ENCODE data around the gene LPIN3. TPM values are rescaled to one million over a fixed set of nuclear protein-coding genes. Genes with fewer than 3 reads are reported as not detected.

LPIN3 gene
- total and polyA plus RNA-seq, 2 of the 8 experiments (the other 6 are each of a cell fraction or from before 2014, with no cell fraction given), result 3.7 to 3.9 TPM

DNA sequence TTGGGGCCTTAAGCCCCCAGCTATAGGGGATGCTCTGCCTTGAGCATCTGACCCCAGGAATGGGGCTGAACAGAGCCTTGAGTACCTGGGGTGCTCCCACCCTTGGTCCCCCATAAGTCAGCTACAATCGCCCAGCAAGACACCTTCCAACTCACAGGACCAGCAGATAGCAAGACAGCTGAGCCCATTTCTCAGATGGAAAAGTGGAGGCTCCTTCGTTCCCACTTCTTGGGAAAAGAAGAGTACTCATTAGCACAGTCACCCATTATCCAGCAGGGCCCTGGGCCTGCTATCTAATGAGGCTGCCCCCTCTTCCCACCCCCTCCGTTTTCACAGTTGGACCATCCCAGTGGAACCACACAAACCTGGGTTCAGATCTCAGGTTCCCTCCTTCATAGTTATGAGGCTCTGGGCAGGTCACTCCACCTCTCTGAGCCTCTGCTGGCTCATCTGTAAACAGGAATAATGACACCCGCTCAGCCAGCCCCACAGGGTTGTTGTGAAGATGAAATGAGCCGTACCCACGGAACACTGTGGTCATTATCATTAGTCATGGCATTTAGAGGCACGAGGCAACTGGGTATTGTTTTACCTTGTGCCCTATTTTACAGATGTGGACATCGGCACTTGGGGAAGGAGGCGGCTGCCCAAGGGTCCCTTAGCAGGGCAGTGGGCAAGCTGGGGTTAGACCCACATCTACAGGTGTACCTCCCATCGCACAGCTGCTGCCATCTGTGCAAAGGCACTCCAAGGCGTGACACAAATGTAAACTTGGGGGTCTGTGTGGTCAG is 4.5 kb downstream of the LPIN3 start:
- peaks cover 0 to 1% of the 10 kb centered on the region in 2 experiments for H4K20me1 ChIP-seq (replicated peaks in 1 of 2; ENCODE audit: control insufficient read depth in 1 of 2, insufficient read depth in 2 of 2, low read length in 2 of 2)
- no peak overlapping the region for H3K56ac ChIP-seq (replicated peaks; ENCODE audit: insufficient read length, low read depth, low read length)
- H3K27me3 ChIP-seq (replicated peaks in 1 of 4; ENCODE audit: control insufficient read depth in 3 of 4, extremely low read depth in 1 of 4, insufficient read depth in 3 of 4, low read length in 3 of 4), result no peaks in the 10 kb centered on the region
- no peak overlapping the region for H4K5ac ChIP-seq (ENCODE audit: insufficient read length, low read depth, low read length)
- TF ChIP-seq SIX5 (IDR thresholded peaks at IDR 0.05; ENCODE audit: low read depth, low read length), result no peak
- peak; percentile 44; the same call in 1 of the 2 replicates for TF ChIP-seq KDM1A (IDR thresholded peaks at IDR 0.05; ENCODE audit: borderline replicate concordance, low read length)
- H3K9ac ChIP-seq (replicated peaks in 1 of 4; ENCODE audit: extremely low read depth in 1 of 4, low read depth in 3 of 4, low read length in 3 of 4), result no peak overlapping the region
- no peak overlapping the region for H2BK20ac ChIP-seq (ENCODE audit: low read length)
- H3K14ac ChIP-seq (ENCODE audit: insufficient read length), result no peak overlapping the region
- H2BK12ac ChIP-seq (ENCODE audit: low read depth, low read length), result no peak overlapping the region
- H4K8ac ChIP-seq (ENCODE audit: extremely low read depth, insufficient read depth, low read length), result peak overlapping the region; percentile 72; the same call in 1 of the 2 replicates
- H3K27ac ChIP-seq (ENCODE audit: low read depth, low read length), result no peak overlapping the region
- peaks cover 0 to 7% (median 3%) of the 10 kb centered on the region in 4 experiments; a peak in 4 of 7 replicates for H3K4me1 ChIP-seq (replicated peaks in 1 of 4; ENCODE audit: control insufficient read depth in 3 of 4, insufficient read depth in 4 of 4, low read length in 3 of 4)
- H3K79me2 ChIP-seq (ENCODE audit: control insufficient read depth in 1 of 2, insufficient read depth in 2 of 2, low read length in 2 of 2), result no peaks in the 10 kb centered on the region
- no peak overlapping the region for H2AFZ ChIP-seq (ENCODE audit: low read length)
- no peak for DNase-seq (ENCODE audit: low read depth in 1 of 2, low spot score in 2 of 2)
- ChIA-PET POLR2A (ENCODE audit: partially characterized antibody) (no interaction called here), CTCF (ENCODE audit: partially characterized antibody) (interaction anchor here (0.9 to 5.1 kb wide), 7 partner anchors 8 to 250 kb away, joined by 3 to 29 read pairs (median 7); no protein-coding TSS in a partner anchor)
- FAIRE-seq, result no peak
- H2BK120ac ChIP-seq (replicated peaks; ENCODE audit: low read depth, low read length), result no peak overlapping the region
- H2BK5ac ChIP-seq (ENCODE audit: low read depth, low read length), result no peak overlapping the region
- no peaks in the 10 kb centered on the region for H3K36me3 ChIP-seq (ENCODE audit: control insufficient read depth in 2 of 4, insufficient read depth in 4 of 4, low read length in 3 of 4)
- H3K4ac ChIP-seq (replicated peaks; ENCODE audit: insufficient read length, low read depth, low read length), result no peak overlapping the region
- H3K9me3 ChIP-seq (ENCODE audit: insufficient read depth in 2 of 2, low read depth in 1 of 2, low read length in 1 of 2), result no peaks in the 10 kb centered on the region
- no peak overlapping the region for H2BK15ac ChIP-seq (ENCODE audit: low read length)
- no peaks in the 10 kb centered on the region for H3K23me2 ChIP-seq (ENCODE audit: low read depth, low read length)
- H3K23ac ChIP-seq (ENCODE audit: insufficient read length), result no peak overlapping the region
- no peak overlapping the region for H3K4me3 ChIP-seq (ENCODE audit: extremely low read depth in 1 of 4, insufficient read depth in 2 of 4, low read depth in 3 of 4, low read length in 4 of 4)
- no peaks in the 10 kb centered on the region for H3K79me1 ChIP-seq (ENCODE audit: low read depth, low read length)
- H3K18ac ChIP-seq (ENCODE audit: extremely low read depth, low read length), result no peak overlapping the region
- H3K4me2 ChIP-seq (ENCODE audit: insufficient read depth in 1 of 2, low read depth in 2 of 2, low read length in 2 of 2), result no peak overlapping the region
- H4K91ac ChIP-seq (replicated peaks; ENCODE audit: insufficient read length, low read length), result no peak overlapping the region
- 89% methylated on average over 11 of the region's 11 CpGs; no CpG with 5 or more reads in 1 of the 2 experiments for WGBS, 2 experiments (ENCODE audit: extremely low coverage in 1 of 2, insufficient coverage in 1 of 2, insufficient read length in 1 of 2, insufficient replicate concordance in 2 of 2, low coverage in 1 of 2, low lambda C conversion rate in 2 of 2, missing lambda C conversion rate in 1 of 2)
- 0 out of 2 replicates have a peak overlapping the region, but pooled peaks have one; percentile 11 for H2AK5ac ChIP-seq (ENCODE audit: low read depth, low read length)

Data from H1 (cell line).